T follicular helper cell (primary cell): Measurements from ENCODE around the gene CELF2.
A peak's percentile ranks its signal among the peaks of the same experiment; 100 is the strongest.

ENCODE experiments used
- DNase-seq: peaks from one replicate; pipeline ENCODE4 v3.0.0-alpha.2; 2020; ENCODE audit warnings: low read depth

CELF2 gene

DNA sequence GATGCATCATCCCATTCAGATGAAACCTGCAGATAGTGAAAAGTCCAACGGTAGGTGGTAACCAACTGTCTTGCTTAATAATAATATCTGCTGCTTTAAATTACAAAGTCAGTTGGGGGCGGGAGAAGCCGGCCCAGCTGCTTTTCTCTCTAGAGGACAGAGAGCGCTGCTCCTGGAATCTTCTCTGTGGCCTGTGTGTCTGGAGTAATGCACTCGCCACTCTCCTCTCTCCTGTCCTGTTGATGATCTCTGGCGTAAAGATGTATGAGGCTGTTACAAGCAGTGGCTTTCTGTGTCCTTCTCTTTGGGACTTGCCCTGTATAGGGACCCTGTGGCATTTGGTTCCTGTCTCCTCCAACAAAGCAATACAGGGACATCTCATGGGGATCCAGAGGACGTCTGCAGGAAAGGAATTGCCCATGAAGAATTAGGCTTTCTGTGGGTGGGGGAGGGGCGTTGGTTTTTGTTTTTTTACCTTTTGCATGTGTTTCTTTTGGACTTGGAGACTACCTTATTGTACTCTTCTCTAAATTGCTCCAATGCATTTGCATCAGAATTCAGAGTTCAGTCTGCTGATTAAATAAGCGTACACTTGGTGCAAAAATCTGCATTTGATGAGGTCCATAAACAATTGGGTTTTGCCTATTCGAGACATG lies 231.6 kb downstream of the CELF2 start:
- no peak for DNase-seq

DNA sequence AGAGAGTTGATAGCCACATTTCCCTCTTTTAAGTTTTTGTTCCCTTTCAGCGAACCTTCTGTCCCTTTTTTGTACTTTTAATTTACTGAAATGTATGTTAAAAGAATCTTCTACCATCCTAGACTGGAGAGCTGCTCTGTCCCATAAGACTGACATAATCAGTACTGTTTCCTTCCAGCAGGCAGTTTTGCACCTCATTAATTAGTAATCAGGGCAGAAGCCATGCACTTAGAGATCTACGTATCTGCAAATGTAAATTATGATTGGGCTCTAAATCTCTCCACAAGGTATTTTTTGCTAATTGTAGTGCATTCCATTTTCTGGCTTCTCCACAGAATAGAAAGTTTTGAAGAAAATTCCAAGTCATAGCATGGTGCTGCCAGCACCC lies 232.1 kb downstream of the CELF2 start:
- no peak for DNase-seq

DNA sequence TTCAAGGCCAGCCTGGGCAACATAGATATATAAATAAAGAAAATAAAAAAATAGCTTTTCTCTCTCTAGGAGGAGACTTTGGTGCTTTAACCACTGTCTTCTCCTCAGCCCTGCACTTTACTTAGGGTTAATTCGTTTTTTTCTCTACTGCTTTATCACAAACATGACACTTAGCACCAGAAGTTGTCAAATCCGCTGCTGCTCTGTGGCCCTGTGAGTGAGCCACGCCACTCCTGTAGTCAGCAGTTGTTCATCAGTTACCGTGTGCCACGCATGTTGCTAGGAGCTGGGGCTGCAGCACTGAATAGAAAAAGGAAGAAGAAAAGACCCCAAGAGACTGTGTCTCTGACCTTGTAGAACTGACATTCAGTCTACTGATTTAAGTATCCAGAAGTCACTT lies 232.6 kb downstream of the CELF2 start:
- DNase-seq: no peak

DNA sequence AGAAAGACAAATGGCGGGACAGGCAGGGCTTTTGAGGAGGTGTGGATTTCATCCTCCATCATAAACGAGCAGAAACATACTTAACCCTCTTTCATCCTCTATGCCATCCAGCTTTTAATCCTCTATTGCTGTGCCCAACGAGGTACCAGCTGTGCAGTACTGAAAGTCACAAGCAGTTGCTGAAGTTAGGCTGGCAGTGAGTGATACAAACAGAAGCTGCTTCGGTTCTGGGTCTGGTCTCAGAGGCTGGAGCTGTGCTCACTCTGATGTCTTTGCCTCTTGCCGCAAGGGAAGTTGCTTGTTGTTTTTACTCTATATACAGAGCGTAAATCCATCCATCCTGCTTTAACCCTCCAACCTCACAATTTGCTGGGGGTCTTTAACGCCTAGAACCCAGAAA lies 235.2 kb downstream of the CELF2 start:
- no peak for DNase-seq

DNA sequence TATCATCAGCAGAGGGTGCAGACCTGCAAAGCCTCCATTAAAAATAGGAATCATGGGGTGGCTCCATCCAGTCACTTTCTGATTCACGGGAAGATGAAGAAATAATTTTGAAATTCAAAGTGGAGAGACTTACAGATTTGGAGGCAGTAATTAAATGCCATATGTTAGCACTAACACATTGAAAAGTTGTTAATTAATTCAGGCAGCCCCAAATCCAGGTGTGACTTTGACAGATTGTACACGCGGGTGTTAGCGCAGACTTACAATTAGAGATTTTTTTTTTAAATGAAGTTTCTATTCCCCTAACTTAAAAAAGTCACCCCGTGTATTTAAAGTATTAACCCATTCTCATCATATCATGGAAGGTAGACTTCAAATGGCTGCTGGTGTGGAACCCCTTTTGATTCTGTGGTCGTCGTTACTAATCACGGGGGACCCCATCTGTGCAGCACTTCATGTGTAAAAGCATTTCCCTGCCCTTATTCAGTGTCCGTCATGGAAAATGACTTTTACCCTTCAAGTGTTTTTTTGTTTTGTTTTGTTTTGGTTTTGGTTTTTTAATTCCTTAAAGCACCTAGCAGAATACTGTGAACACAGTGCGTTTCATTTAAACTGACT lies 235.8 kb downstream of the CELF2 start:
- DNase-seq: no peak

DNA sequence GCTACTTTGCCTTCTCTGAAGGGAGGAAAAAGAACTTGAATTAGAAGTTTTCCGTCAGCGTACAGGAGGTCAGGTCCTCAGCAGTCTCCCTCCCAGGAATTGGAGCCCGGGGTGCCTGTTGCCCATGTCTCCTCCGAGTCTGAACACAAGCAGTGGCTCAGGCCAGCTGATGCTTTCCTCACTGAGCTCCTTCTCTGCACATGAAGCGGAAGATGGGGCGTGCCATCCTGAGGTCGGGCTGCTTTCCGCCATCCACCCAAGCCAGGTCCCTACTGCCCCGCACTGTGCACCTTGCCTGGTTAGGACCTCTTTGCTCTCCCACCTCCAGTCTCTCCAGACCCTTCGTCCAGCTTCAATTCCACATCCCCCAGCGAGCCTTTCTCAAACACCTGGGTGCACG lies 237.5 kb downstream of the CELF2 start:
- no peak for DNase-seq

DNA sequence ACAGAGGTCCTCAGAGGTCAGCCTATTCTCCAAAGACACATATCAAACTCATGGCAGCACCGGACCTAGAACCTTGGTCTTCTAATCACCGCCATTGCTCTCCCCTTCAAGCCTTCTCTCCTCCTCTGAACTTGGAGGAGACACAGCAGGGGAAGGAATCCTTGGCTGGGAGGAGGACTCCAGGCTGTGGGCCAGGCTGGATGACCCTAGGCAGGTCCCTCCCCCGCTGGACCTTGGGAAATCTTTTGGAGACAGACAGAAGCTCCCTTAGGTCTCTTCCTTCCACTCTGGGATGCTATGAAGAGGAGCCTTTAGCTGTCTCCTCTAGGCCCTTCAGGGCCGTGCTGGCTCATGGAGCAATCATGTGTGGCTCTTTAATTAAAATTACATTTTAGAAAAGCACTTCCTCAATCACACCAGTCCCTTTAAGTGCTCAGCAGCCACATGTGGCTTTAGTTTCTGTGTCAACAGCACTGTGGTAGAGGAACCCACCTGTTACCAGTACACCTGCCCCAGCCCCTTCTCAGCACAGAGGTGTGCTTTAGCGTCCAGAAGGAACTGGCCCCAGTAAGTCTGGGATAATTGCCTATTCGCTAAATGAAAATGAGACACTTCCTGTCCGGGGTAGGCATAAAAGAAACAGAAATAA lies 238.2 kb downstream of the CELF2 start:
- DNase-seq: no peak

DNA sequence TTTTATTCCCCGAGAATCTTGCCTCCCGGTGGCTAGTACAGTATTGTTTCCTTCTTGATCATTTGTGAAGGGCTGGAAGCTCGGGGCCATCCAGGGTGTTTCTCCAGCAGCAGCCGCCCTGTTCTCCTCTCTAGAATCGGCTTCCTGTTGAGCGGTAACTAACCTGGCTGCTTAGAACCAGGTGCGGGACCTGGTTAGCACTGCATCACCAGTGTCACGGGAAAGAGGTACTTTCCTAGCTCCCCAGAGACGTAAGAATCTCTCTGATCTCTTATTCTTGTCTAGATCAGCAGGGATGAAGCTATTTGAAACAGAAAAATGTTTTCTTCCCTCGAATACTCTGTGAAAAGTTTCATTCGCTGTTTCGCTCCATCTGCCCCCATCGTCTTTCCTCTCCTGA lies 239.2 kb downstream of the CELF2 start:
- peak; percentile 38 for DNase-seq

DNA sequence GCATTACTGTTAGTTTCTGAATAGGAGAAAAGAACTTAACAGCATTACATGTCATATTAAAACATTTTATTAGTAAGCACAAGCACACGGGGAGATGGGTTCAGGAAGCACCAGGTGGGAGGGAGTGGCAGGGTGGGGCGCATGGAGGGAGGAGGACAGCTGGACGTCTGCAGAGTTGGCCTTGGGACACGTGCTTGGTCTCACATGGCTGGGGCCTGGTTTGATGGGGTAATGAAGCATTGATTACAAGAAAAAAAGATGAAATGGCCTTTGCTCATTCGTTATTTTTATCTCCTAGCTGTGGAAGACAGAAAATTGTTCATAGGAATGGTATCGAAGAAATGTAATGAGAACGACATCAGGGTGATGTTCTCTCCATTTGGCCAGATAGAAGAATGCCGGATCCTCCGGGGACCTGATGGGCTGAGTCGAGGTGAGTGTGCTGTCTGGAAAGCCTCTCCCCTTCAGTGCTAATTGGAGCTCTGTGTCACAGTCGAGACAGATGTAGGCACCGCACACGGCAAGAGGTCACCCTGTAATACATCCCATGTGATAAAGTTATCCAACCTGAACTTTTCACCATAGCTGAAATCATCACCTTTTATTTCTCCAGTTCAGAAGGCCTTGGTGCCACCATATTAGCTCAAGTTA lies 239.9 kb downstream of the CELF2 start:
- DNase-seq: no peak

DNA sequence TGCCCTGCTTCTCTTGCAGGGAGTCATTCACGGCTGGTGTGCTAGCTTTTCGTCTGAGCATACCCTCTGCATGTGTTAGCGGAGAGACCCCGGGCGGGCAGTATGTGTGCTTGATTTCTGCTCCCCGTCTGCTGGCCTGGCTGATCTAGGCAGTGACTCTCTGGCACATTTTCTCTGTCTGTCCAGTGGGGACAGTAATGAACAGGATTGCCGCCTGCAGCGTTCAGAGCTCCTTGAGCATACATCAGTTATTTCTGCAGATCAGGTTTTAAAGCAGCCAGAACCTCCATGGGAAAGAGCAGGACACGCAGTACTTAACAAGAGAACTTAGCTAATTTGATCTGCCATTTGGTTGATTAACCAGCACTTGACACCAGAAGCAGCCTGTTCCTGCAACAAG lies 242.5 kb downstream of the CELF2 start:
- no peak for DNase-seq

DNA sequence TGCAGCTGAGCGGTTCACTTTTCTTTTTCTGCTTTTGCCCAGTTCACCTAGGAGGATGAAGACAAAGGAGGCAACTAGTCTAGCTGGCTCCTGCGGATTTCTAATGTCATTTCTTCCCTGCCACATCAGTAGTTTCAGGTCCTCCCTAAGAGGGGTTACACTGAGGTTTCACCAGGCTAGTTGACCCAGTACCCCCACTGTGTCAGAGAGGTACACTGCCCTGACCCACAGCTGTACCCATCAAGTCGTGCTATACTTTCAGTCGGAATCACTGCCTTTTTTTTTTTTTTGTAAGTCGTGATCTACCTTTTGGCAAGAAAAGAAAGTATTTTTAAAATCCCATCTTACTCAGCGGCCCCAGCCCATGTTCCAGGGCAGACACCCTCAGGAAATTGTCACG lies 243.5 kb downstream of the CELF2 start:
- DNase-seq: no peak

DNA sequence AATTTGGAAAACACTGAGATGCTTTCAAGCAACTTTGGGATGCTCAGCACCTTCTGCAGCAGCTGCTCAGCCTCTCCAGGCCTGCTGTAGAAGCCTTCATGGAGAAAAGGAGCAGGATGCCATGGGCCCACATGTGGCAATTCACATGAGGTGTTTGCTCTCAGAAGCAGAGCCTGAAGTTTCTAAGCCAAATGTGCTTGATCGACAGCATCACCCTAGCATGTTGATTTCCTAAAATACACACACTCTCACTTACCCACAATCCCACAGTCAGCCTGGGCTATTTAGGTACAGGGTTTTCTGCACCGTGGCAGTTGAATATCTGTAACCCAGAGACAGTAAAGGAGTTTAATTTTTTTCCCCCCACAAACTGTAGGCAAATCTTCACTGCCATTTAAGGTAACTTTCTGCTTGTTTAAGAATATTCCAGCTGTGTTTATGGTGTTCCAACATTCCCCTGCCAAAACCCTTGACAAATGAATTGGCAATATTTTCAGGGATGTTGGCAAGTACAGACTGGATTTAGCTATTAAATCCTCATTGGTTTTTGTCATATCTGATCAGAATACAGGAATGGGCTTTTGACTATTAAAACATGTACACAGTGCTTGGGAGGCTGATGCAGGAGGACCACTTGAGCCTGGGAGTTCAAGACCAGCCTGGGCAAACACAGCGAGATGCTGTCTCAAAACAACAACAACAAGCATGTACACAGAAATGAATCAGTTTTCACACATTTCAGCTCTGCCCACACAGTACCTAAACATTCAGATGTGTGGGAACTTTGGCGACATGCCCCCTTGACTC lies 244.2 kb downstream of the CELF2 start:
- no peak for DNase-seq

DNA sequence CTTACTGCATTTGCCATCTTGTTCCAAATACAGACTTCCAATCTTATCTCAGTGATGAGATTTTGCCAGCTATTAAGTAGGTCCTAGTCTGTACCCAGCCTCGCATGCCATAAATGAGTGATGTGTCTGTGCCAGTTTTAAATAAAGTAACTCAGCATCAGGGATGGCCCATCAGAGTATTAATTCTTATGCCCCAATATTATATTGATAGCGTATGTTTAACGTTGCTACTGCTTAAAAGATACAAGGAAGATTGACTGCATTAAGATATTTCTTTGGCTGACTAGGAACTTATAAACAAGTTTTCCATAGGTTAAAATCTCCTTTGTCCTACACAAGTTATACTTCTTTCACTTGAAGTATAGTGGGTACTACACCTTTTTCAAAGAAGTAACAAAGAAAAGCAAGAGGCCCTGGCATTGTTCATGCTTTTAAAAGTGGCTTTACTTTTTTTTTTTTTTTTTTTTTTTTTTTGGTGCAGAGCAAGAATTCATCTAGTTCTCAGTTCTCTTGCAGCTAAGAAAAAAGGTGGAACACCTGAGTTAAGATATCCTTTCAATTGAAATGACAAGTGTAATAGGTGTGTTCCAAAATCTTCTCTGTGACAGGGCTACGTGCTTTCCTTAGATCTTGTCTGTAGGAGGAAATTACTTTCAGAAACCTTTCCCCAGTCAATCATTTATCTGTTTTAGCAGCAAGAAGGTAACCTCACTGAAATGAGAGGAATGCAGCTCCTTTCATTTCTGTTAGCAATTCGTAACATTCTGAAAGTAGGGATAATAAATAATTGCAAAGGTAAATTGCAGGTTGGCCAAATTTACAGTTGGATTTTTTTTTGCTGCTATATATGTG lies 245.0 kb downstream of the CELF2 start:
- no peak for DNase-seq

DNA sequence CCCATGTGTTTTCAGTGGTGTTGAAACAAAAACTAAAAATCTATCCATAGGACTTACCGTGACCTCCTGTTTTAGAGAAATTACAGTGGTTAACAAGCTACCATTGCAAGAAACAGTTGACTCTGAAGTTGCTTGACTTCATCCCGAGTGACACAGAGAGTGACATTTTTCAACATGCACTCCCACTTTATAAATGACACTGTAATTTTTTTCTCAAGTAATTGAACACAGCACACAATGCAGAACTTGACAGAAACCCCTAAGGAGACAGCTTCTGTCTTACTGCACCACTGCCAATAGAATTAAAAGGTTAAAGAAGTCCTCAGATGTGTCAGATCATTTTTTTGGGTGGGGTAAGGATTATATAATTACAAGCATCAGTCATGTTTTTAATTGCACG lies 246.1 kb downstream of the CELF2 start:
- no peak for DNase-seq

DNA sequence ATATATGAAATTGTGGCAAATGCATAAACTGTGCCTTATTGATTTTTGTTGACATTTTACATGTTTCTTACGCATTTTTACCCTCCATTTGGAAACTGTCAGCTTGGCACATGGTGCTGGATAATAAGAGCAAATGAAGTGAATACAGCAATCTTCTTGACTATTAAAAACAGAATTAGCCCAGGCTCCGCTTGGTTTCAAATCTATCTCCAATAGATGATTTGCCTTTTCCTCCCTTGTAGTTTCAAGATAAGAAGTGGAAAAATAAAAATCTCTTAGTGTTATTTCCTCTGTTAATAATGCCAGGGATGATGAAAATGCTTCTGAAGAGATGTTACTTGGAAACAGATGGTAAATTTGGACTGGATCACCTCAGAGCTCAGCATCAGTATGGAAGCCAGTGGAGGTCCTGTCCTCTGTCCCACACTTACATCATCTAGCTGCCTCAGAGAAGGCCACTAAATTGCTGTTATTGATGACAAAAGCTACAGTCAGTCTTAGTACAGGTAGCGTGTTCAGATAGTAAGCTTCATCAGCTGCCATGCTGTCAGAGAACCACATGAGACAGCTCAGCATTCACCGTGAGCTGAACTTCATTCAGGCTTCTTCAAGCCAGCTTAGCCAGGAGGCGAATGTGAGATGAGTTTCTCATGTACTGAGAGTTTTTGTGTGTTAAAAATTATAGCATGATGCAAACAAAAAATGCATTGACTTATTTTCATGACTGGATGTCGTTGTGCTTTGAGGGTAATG lies 246.8 kb downstream of the CELF2 start:
- DNase-seq: no peak

DNA sequence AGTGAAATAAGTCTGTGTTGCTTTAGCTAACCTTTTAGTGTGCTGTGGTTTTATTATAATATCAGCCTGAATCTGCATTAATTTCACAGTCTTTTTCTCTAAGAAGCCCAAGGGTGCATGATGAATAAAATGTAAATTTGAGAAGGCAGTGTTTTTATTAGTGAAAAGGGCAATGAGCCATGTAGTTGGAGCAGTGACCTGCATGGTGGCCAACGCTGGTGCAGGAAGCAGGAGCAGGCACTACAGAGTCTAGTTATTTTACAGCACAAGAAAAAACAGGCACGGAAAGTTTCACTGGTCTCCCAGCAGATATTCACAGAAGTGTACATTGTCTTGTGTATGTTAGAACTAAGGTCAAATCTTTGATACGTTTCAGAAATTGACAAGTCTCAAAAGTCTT lies 247.8 kb downstream of the CELF2 start:
- DNase-seq: no peak

DNA sequence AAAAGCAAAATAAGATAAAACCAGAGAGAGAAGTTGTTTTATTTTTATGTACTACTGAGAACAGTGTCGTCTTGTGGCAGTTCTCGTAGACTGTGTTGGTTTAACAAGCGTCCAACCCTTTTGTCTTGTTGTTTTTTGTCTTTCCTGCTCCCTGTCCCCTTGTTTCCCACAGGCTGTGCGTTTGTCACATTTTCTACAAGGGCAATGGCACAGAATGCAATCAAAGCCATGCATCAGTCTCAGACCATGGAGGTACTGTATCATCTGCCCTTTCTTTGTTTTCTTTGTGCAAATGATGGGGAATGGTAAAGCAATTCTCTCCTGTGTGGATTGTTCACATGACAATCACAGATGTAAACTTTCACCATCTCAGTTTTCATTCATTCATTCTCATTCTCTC lies 248.8 kb downstream of the CELF2 start:
- DNase-seq: no peak

DNA sequence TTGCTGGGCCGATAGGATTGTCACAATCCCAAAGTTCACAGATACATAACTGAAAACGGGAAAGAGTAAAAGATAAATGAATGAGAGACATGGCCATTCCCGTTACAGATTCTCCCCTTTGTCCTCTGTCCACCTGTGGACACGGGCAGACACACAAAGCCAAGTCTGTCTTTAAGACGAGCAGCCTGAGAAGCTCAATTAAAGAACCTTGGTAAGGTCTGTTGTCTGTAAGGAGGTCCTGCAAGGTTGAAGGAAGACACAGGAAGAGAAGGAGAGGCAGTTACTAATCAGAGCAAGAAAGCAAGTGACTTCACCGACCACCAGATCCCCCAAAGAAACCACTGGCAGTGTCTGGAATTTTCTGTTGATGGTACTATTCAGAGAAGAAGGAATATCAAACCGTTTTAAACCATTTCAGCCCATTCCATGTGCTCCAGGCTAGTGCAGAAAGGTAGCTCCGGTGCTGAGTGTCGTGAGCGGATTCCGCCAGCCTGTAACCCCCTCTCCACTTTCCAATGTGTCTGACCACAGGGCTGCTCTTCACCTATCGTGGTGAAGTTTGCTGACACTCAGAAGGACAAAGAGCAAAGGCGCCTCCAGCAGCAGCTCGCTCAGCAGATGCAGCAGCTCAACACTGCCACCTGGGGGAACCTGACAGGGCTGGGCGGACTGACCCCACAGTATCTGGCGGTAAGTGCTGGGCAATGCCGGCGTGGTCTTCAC lies 252.6 kb downstream of the CELF2 start:
- DNase-seq: peak; percentile 62

DNA sequence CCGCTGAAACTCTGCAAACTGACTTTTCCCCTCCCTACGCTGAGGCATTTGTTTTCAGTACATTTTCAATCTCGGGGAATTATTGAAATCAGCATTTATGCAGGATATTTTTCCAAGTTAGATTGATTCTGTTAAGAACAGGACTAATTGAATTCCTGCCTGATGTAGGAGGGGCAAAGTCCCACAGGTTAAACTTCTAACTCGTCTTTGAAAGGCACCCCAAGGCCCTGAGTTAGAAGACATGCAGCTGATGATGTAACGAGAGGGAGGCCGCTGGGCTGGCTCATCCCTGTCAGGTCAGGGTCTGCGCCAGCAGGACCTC lies 253.1 kb downstream of the CELF2 start:
- DNase-seq: no peak

DNA sequence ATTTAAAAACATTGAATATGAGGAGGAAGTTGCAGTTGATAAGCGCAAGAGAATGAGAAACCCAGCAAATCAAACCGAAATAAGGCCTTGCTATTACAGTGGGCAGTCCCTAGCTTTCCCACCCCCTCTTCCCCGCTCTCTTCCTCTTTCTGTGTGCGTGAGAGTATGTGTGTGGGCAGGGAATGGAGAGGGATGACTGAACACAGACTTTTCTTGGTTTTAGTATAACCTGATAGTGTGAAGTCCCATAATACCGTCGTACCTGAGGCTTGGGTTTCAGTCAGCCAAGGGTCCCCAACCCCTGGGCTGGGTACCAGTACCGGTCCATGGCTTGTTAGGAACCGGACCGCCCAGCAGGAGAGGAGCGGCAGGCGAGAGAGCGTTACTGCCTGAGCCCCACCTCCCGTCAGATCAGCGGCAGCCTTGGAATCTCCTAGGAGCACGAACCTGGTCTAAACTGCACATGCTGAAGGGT lies 255.3 kb downstream of the CELF2 start:
- DNase-seq: no peak
